CD4-positive, alpha-beta T cell (primary cell): ENCODE measurements around the gene LSR. TPM values are rescaled to one million over a fixed set of nuclear protein-coding genes. Genes with fewer than 3 reads are reported as not detected.
A peak's percentile ranks its signal among the peaks of the same experiment; 100 is the strongest.

ENCODE experiments used
- ATAC-seq: fragments of 200-7000 bp; cut with Tn5 transposase; one replicate; pipeline ENCODE4 v1.10.0; 2022; ENCODE audit warnings: mild to moderate bottlenecking; ENCODE audit not compliant: poor library complexity
- CTCF ChIA-PET: fragments of 350-600 bp; sonication (Branson Sonifier 250); formaldehyde crosslinking; loops from one replicate; lab custom pipeline; 2021; ENCODE audit warnings: antibody characterized with exemption, inconsistent platforms; lab: Charles Lee
- POLR2A ChIA-PET: fragments of 350-600 bp; sonication (Branson Sonifier 250); formaldehyde crosslinking; loops from one replicate; lab custom pipeline; 2021; ENCODE audit warnings: antibody characterized with exemption, inconsistent platforms; lab: Charles Lee
- DNase-seq, 14 experiments: peaks; one replicate each; pipeline ENCODE4 v3.0.0-alpha.2; 2013 to 2020; ENCODE audit warnings: mixed read lengths in 2 of 14
- H3K27ac ChIP-seq, 2 donors: one replicate each; pipeline versions ENCODE4 v1.5.1 to v1.7.0; 2013; ENCODE audit warnings: low read length in 2 of 2, low read depth in 1 of 2, mild to moderate bottlenecking in 1 of 2
- H3K27me3 ChIP-seq, 2 experiments: 1 replicate in 1 of 2; 2 replicates in 1 of 2; pipeline versions ENCODE4 v1.6.1 to v1.7.0; 2013; ENCODE audit warnings: low read length in 2 of 2, control low read depth in 1 of 2, mild to moderate bottlenecking in 1 of 2, moderate library complexity in 1 of 2; ENCODE audit not compliant: insufficient read depth in 2 of 2, control insufficient read depth in 1 of 2
- H3K36me3 ChIP-seq: one replicate; pipeline ENCODE4 v1.6.1; 2013; ENCODE audit warnings: low read length, control low read depth; ENCODE audit not compliant: insufficient read depth
- H3K4me1 ChIP-seq: one replicate; pipeline ENCODE4 v1.6.1; 2013; ENCODE audit warnings: low read length, control low read depth; ENCODE audit not compliant: insufficient read depth
- H3K4me3 ChIP-seq: one replicate; pipeline ENCODE4 v1.5.1; 2013; ENCODE audit warnings: mild to moderate bottlenecking, low read length, moderate library complexity
- H3K9me3 ChIP-seq, 2 experiments: 1 replicate in 1 of 2; 2 replicates in 1 of 2; pipeline versions ENCODE4 v1.6.1 to v1.7.0; 2013; ENCODE audit warnings: low read length in 2 of 2, mild to moderate bottlenecking in 2 of 2, control low read depth in 1 of 2, moderate library complexity in 1 of 2; ENCODE audit not compliant: control insufficient read depth in 1 of 2, insufficient read depth in 1 of 2
- H3K27ac Mint-ChIP-seq: one replicate; pipeline ENCODE4 v1.8.0; 2020; ENCODE audit warnings: mixed read lengths
- H3K27me3 Mint-ChIP-seq: one replicate; pipeline ENCODE4 v1.8.0; 2021; ENCODE audit warnings: mixed read lengths
- H3K36me3 Mint-ChIP-seq: one replicate; pipeline ENCODE4 v1.8.0; 2021; ENCODE audit warnings: low read depth, mixed read lengths
- H3K4me1 Mint-ChIP-seq: one replicate; pipeline ENCODE4 v1.8.0; 2021; ENCODE audit warnings: low read depth, mixed read lengths
- H3K4me3 Mint-ChIP-seq: one replicate; pipeline ENCODE4 v1.8.0; 2020; ENCODE audit warnings: mild to moderate bottlenecking, mixed read lengths
- H3K9me3 Mint-ChIP-seq: one replicate; pipeline ENCODE4 v1.8.0; 2020; ENCODE audit warnings: mixed read lengths
- CTCF ChIP-seq: fragments of 200-600 bp; IDR thresholded peaks from one replicate; pipeline ENCODE4 v1.8.0; 2022; ENCODE audit warnings: antibody characterized with exemption, mild to moderate bottlenecking
- intact Hi-C, 2 experiments: fragments of 100-400 bp; cut with DNase I in 1 of 2; cut with micrococcal nuclease in 1 of 2; formaldehyde crosslinking; loops; one replicate each; pipeline versions ENCODE4 v1.15.1 to v1.9.0; 2023 to 2025; cut with DNase I, micrococcal nuclease
- total RNA-seq, 174 experiments: library from RNA in 2 of 174; stranded (reverse) in 2 of 174; gene quantifications; one replicate each; pipeline ENCODE4 v1.2.3 and lab custom pipeline; 2021 to 2026

The LSR gene
- total RNA-seq, 2 experiments from 2014 or later = 45.0 to 47.9 TPM

- H3K9me3 ChIP-seq = no peaks in the 10 kb centered on the region
- H3K9me3 Mint-ChIP-seq = no peaks in the 10 kb centered on the region
- CTCF ChIA-PET = no interaction called here
- H3K27ac ChIP-seq = peak overlapping the region in 1 of 2 donors; percentile 79
- H3K4me3 Mint-ChIP-seq = peak overlapping the region; percentile 87
- no peaks in the 10 kb centered on the region for H3K27me3 Mint-ChIP-seq
- H3K27ac Mint-ChIP-seq = peak overlapping the region; percentile 92
- no peak for ATAC-seq
- TF ChIP-seq CTCF = no peak
- intact Hi-C loops = loop anchor here (2.0 to 10.0 kb wide), 5 partner anchors 15 to 449 kb away; partner anchors contain the start of genes FXYD7 (in 1 of the 2) and KMT2B (in 1 of the 2)
- H3K27me3 ChIP-seq = no peaks in the 10 kb centered on the region
- peaks cover 24% of the 10 kb centered on the region for H3K4me1 Mint-ChIP-seq
- POLR2A ChIA-PET = interaction anchor here (1.4 to 3.5 kb wide), 2 partner anchors 54 to 113 kb away, joined by 3 to 15 read pairs; no protein-coding TSS in a partner anchor
- H3K36me3 ChIP-seq = peaks cover 20% of the 10 kb centered on the region
- H3K4me3 ChIP-seq = no peak overlapping the region
- peak in 2 of 14 experiments; percentile 33 to 37 for DNase-seq
- peaks cover 38% of the 10 kb centered on the region for H3K36me3 Mint-ChIP-seq
- H3K4me1 ChIP-seq = peaks cover 44% of the 10 kb centered on the region
Measured at GRCh38 chr19:35265900-35266519, 17.2 kb downstream of the LSR start.

- H3K27me3 Mint-ChIP-seq = no peaks in the 10 kb centered on the region
- H3K9me3 Mint-ChIP-seq = no peaks in the 10 kb centered on the region
- H3K27ac Mint-ChIP-seq = peak overlapping the region; percentile 92
- ChIA-PET CTCF (no interaction called here), POLR2A (interaction anchor here (1.4 to 3.6 kb wide), 2 partner anchors 55 to 113 kb away, joined by 3 to 27 read pairs; no protein-coding TSS in a partner anchor)
- H3K4me1 Mint-ChIP-seq = peaks cover 26% of the 10 kb centered on the region
- peak overlapping the region; percentile 95 for H3K4me3 Mint-ChIP-seq
- intact Hi-C loops = loop anchor here (2.0 to 10.0 kb wide), 5 partner anchors 16 to 448 kb away; partner anchors contain the start of genes FXYD7 (in 1 of the 2) and KMT2B (in 1 of the 2)
- peak overlapping the region; percentile 78 for H3K4me3 ChIP-seq
- peak in 2 of 14 experiments; percentile 17 to 51 for DNase-seq
- no peaks in the 10 kb centered on the region for H3K9me3 ChIP-seq
- no peaks in the 10 kb centered on the region for H3K27me3 ChIP-seq
- no peak for ATAC-seq
- no peak for TF ChIP-seq CTCF
- H3K36me3 ChIP-seq = peaks cover 27% of the 10 kb centered on the region
- peaks cover 45% of the 10 kb centered on the region for H3K36me3 Mint-ChIP-seq
- peaks cover 49% of the 10 kb centered on the region for H3K4me1 ChIP-seq
- peak overlapping the region; percentile 79 to 83 for H3K27ac ChIP-seq
Measured at GRCh38 chr19:35266520-35267352, 17.9 kb downstream of the LSR start.

GRCh38 chr19:35267353-35267817 lies 18.6 kb downstream of the LSR start:
- Mint-ChIP-seq H3K27me3 (no peaks in the 10 kb centered on the region), H3K27ac (peak overlapping the region; percentile 92), H3K36me3 (peaks cover 52% of the 10 kb centered on the region), H3K4me3 (peak overlapping the region; percentile 95), H3K4me1 (peaks cover 33% of the 10 kb centered on the region), H3K9me3 (no peaks in the 10 kb centered on the region)
- no peak for TF ChIP-seq CTCF
- H3K36me3 ChIP-seq = peaks cover 30% of the 10 kb centered on the region
- peak overlapping the region; percentile 78 for H3K4me3 ChIP-seq
- intact Hi-C loops = loop anchor here (2.0 to 10.0 kb wide), 5 partner anchors 17 to 447 kb away; partner anchors contain the start of genes FXYD7 (in 1 of the 2) and KMT2B (in 1 of the 2)
- no peaks in the 10 kb centered on the region for H3K9me3 ChIP-seq
- ATAC-seq (peak; percentile 16), DNase-seq (peak in 10 of 14 experiments; percentile 28 to 59 (median 40))
- POLR2A ChIA-PET = interaction anchor here (0.7 to 4.1 kb wide), 11 partner anchors 12 to 195 kb away, joined by 3 to 27 read pairs (median 7); partner anchors contain the start of gene FXYD5
- peaks cover 55% of the 10 kb centered on the region for H3K4me1 ChIP-seq
- H3K27me3 ChIP-seq = no peaks in the 10 kb centered on the region
- peak overlapping the region; percentile 79 to 83 for H3K27ac ChIP-seq
- CTCF ChIA-PET = interaction anchor here (1.2 kb wide), 1 partner anchor 113 kb away, joined by 3 read pairs; no protein-coding TSS in a partner anchor
